Lower leg skin (tissue), 4 donors: ENCODE results near the gene ACYP2. TPM values are rescaled to one million over a fixed set of nuclear protein-coding genes. Genes with fewer than 3 reads are reported as not detected.

Source experiments
- DNase-seq, 2 donors: peaks; one replicate each; pipeline ENCODE4 v3.0.0-alpha.2; 2019; ENCODE audit warnings: low spot score in 2 of 2
- H3K4me3 ChIP-seq: fragments of 200-600 bp; sonication (generic); 2 replicates; pipeline ENCODE4 v1.5.1; 2017; ENCODE audit warnings: mild to moderate bottlenecking, low read depth; ENCODE audit not compliant: poor library complexity, severe bottlenecking
- CTCF ChIP-seq, 3 donors: fragments of 450-650 bp; IDR thresholded peaks; one replicate each; pipeline ENCODE4 v1.5.1; 2016; ENCODE audit warnings: antibody characterized with exemption in 3 of 3, mild to moderate bottlenecking in 3 of 3, moderate library complexity in 2 of 3
- POLR2A ChIP-seq, 2 donors: fragments of 450-650 bp; IDR thresholded peaks; one replicate each; pipeline ENCODE4 v1.6.1; 2016 to 2017; ENCODE audit warnings: antibody characterized with exemption in 2 of 2, mild to moderate bottlenecking in 1 of 2, moderate library complexity in 1 of 2
- WGBS, 2 donors: methylation state at CpG; one replicate each; pipeline ENCODE4 v1.1.5; 2018; 5-methylcytosine and 5-hydroxymethylcytosine counted together
- intact Hi-C: fragments of 100-400 bp; cut with DNase I; formaldehyde crosslinking; loops from one replicate; pipeline ENCODE4 v1.15.0; 2023; ENCODE audit warnings: low total_unique reads
- total RNA-seq, 4 donors: library from RNA; depleted of rRNA; stranded (reverse); fragments of >200 nt; gene quantifications; one replicate each; pipeline ENCODE4 v1.1.0, GENCODE V29; 2016

The ACYP2 gene
- total RNA-seq, 4 donors from 2014 or later = 11.4 to 15.6 (median 12.5) TPM

GRCh38 chr2:54255230-54256090 lies 140.0 kb downstream of the ACYP2 start:
- no peak overlapping the region for H3K4me3 ChIP-seq
- no peak for DNase-seq
- TF ChIP-seq POLR2A (IDR thresholded peaks at IDR 0.05) = no peak
- TF ChIP-seq CTCF (IDR thresholded peaks at IDR 0.05) = no peak
- WGBS, 2 donors = 92 to 97% methylated on average over 36 to 37 of the region's 37 CpGs
- intact Hi-C loops = no loop called here

- TF ChIP-seq CTCF (IDR thresholded peaks at IDR 0.05) (no peak), POLR2A (IDR thresholded peaks at IDR 0.05) (no peak)
- intact Hi-C loops = no loop called here
- no peak within 1 kb of the TSS for H3K4me3 ChIP-seq
- DNase-seq = no peak
- WGBS, 2 donors = 97% methylated on average over 25 of the region's 25 CpGs
Observed at GRCh38 chr2:54256091-54256694, 140.8 kb downstream of the ACYP2 start, which contains the start of gene TSPYL6. TSPYL6 (minus strand) TSS chr2:54256229; CDS start chr2:54256151, 78 bp downstream.

- intact Hi-C loops = no loop called here
- 83 to 95% methylated on average over 2 of the region's 2 CpGs for WGBS, 2 donors
- no peak for DNase-seq
- no peak for TF ChIP-seq CTCF (IDR thresholded peaks at IDR 0.05)
- no peak for TF ChIP-seq POLR2A (IDR thresholded peaks at IDR 0.05)
- H3K4me3 ChIP-seq = no peak overlapping the region
Observed at GRCh38 chr2:54258166-54258565, 142.8 kb downstream of the ACYP2 start.

- no peak for TF ChIP-seq POLR2A (IDR thresholded peaks at IDR 0.05)
- no peak for TF ChIP-seq CTCF (IDR thresholded peaks at IDR 0.05)
- WGBS, 2 donors = 94% methylated on average over 6 of the region's 6 CpGs
- H3K4me3 ChIP-seq = no peak overlapping the region
- intact Hi-C loops = no loop called here
- no peak for DNase-seq
Observed at GRCh38 chr2:54259413-54260240, 144.2 kb downstream of the ACYP2 start.

- no peak for TF ChIP-seq POLR2A (IDR thresholded peaks at IDR 0.05)
- TF ChIP-seq CTCF (IDR thresholded peaks at IDR 0.05) = no peak
- intact Hi-C loops = no loop called here
- no peak overlapping the region for H3K4me3 ChIP-seq
- DNase-seq = no peak
- 94 to 95% methylated on average over 2 of the region's 2 CpGs for WGBS, 2 donors
Observed at GRCh38 chr2:54260241-54260595, 144.8 kb downstream of the ACYP2 start.
